MM.1S (cell line): ENCODE data around the gene KCNIP3.

ENCODE experiments used
- EZH2 ChIP-seq: fragments of 300-600 bp; sonication (generic); optimal IDR thresholded peaks from 2 replicates; pipeline ENCODE3; 2017; ENCODE audit warnings: low read depth, mild to moderate bottlenecking, antibody characterized with exemption, low read length, mixed read lengths
- EZH2phosphoT487 ChIP-seq: fragments of 300-600 bp; sonication (generic); IDR thresholded peaks from 2 replicates; pipeline ENCODE4 v1.6.1; 2018; ENCODE audit warnings: antibody characterized with exemption, low read length
- TF ChIP-seq, protein P1 (sequence below): fragments of 300-600 bp; sonication (generic); IDR thresholded peaks from 2 replicates; pipeline ENCODE4 v1.5.1; 2016; ENCODE audit warnings: antibody characterized with exemption, low read length, mixed read lengths

DNA sequence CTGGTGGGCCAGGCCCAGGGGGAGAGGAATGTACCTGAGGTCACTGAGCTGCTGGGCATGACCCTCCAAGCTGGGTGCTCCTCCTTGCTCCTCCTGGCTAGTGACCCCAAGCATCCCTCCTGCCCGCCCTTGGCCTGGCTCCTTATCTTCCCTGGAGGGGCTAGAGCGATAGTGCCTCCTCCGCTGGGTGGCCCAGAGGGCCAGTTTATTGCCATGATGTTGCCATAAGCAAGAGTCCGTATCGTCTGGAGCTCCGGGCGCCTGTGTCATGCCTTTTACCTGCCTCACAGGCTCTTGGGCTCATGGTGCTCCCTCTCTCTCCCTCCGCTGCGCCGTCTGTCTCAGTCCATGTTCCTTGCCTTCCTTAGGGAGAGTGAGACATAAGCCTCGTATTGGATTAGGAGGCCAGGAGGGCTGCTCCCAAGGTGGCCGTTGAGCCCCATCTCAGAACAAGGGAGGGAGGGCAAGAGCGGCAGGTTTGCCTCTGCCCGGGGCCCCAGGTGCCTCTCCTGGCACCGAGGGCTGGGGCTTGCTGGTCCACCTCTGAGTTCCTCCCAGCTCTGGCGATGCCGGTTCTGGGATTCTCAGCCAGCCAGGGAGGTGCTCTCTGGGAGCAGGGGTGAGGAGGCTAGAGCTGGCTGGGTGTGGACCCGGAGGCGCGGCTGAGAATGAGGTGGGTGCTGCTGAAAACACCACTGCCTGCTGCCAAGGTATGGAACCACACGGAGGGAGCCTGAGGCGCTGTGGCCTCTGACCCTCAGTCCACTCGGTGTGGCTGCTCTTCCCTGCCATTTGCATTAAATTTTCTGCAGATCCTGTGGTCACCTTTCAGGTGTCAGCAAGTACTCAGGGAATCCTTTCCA is 22.6 kb downstream of the KCNIP3 start:
- TF ChIP-seq, protein P1, sequence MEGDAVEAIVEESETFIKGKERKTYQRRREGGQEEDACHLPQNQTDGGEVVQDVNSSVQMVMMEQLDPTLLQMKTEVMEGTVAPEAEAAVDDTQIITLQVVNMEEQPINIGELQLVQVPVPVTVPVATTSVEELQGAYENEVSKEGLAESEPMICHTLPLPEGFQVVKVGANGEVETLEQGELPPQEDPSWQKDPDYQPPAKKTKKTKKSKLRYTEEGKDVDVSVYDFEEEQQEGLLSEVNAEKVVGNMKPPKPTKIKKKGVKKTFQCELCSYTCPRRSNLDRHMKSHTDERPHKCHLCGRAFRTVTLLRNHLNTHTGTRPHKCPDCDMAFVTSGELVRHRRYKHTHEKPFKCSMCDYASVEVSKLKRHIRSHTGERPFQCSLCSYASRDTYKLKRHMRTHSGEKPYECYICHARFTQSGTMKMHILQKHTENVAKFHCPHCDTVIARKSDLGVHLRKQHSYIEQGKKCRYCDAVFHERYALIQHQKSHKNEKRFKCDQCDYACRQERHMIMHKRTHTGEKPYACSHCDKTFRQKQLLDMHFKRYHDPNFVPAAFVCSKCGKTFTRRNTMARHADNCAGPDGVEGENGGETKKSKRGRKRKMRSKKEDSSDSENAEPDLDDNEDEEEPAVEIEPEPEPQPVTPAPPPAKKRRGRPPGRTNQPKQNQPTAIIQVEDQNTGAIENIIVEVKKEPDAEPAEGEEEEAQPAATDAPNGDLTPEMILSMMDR = no peak
- no peak for TF ChIP-seq EZH2phosphoT487
- TF ChIP-seq EZH2 = no peak
